CD4-positive, alpha-beta T cell (primary cell): Measurements from ENCODE around the gene DGAT2L6. TPM values are rescaled to one million over a fixed set of nuclear protein-coding genes. Genes with fewer than 3 reads are reported as not detected.
"Not testable (repeated sequence)": the region's sequence is repeated elsewhere in the genome, so short reads cannot be mapped to it uniquely, and the experiment has no call there.

ENCODE experiments used
- ATAC-seq: fragments of 200-7000 bp; cut with Tn5 transposase; one replicate; pipeline ENCODE4 v1.10.0; 2022; ENCODE audit warnings: mild to moderate bottlenecking; ENCODE audit not compliant: poor library complexity
- CTCF ChIA-PET: fragments of 350-600 bp; sonication (Branson Sonifier 250); formaldehyde crosslinking; loops from one replicate; lab custom pipeline; 2021; ENCODE audit warnings: antibody characterized with exemption, inconsistent platforms; lab: Charles Lee
- POLR2A ChIA-PET: fragments of 350-600 bp; sonication (Branson Sonifier 250); formaldehyde crosslinking; loops from one replicate; lab custom pipeline; 2021; ENCODE audit warnings: antibody characterized with exemption, inconsistent platforms; lab: Charles Lee
- DNase-seq, 14 experiments: peaks; one replicate each; pipeline ENCODE4 v3.0.0-alpha.2; 2013 to 2020; ENCODE audit warnings: mixed read lengths in 2 of 14
- H3K27ac ChIP-seq, 2 donors: one replicate each; pipeline versions ENCODE4 v1.5.1 to v1.7.0; 2013; ENCODE audit warnings: low read length in 2 of 2, low read depth in 1 of 2, mild to moderate bottlenecking in 1 of 2
- H3K27me3 ChIP-seq, 2 experiments: 1 replicate in 1 of 2; 2 replicates in 1 of 2; pipeline versions ENCODE4 v1.6.1 to v1.7.0; 2013; ENCODE audit warnings: low read length in 2 of 2, control low read depth in 1 of 2, mild to moderate bottlenecking in 1 of 2, moderate library complexity in 1 of 2; ENCODE audit not compliant: insufficient read depth in 2 of 2, control insufficient read depth in 1 of 2
- H3K36me3 ChIP-seq: one replicate; pipeline ENCODE4 v1.6.1; 2013; ENCODE audit warnings: low read length, control low read depth; ENCODE audit not compliant: insufficient read depth
- H3K4me1 ChIP-seq: one replicate; pipeline ENCODE4 v1.6.1; 2013; ENCODE audit warnings: low read length, control low read depth; ENCODE audit not compliant: insufficient read depth
- H3K4me3 ChIP-seq: one replicate; pipeline ENCODE4 v1.5.1; 2013; ENCODE audit warnings: mild to moderate bottlenecking, low read length, moderate library complexity
- H3K9me3 ChIP-seq, 2 experiments: 1 replicate in 1 of 2; 2 replicates in 1 of 2; pipeline versions ENCODE4 v1.6.1 to v1.7.0; 2013; ENCODE audit warnings: low read length in 2 of 2, mild to moderate bottlenecking in 2 of 2, control low read depth in 1 of 2, moderate library complexity in 1 of 2; ENCODE audit not compliant: control insufficient read depth in 1 of 2, insufficient read depth in 1 of 2
- H3K27ac Mint-ChIP-seq: one replicate; pipeline ENCODE4 v1.8.0; 2020; ENCODE audit warnings: mixed read lengths
- H3K27me3 Mint-ChIP-seq: one replicate; pipeline ENCODE4 v1.8.0; 2021; ENCODE audit warnings: mixed read lengths
- H3K36me3 Mint-ChIP-seq: one replicate; pipeline ENCODE4 v1.8.0; 2021; ENCODE audit warnings: low read depth, mixed read lengths
- H3K4me1 Mint-ChIP-seq: one replicate; pipeline ENCODE4 v1.8.0; 2021; ENCODE audit warnings: low read depth, mixed read lengths
- H3K4me3 Mint-ChIP-seq: one replicate; pipeline ENCODE4 v1.8.0; 2020; ENCODE audit warnings: mild to moderate bottlenecking, mixed read lengths
- H3K9me3 Mint-ChIP-seq: one replicate; pipeline ENCODE4 v1.8.0; 2020; ENCODE audit warnings: mixed read lengths
- intact Hi-C, 2 experiments: fragments of 100-400 bp; cut with DNase I in 1 of 2; cut with micrococcal nuclease in 1 of 2; formaldehyde crosslinking; loops; one replicate each; pipeline versions ENCODE4 v1.15.1 to v1.9.0; 2023 to 2025; cut with DNase I, micrococcal nuclease
- total RNA-seq, 174 experiments: library from RNA in 2 of 174; stranded (reverse) in 2 of 174; gene quantifications; one replicate each; pipeline ENCODE4 v1.2.3 and lab custom pipeline; 2021 to 2026
- TF ChIP-seq, protein P1 (sequence below): fragments of 200-600 bp; IDR thresholded peaks from one replicate; pipeline ENCODE4 v1.8.0; 2022; ENCODE audit warnings: antibody characterized with exemption, mild to moderate bottlenecking

The DGAT2L6 gene
- total RNA-seq, 2 experiments from 2014 or later: not detected

DNA sequence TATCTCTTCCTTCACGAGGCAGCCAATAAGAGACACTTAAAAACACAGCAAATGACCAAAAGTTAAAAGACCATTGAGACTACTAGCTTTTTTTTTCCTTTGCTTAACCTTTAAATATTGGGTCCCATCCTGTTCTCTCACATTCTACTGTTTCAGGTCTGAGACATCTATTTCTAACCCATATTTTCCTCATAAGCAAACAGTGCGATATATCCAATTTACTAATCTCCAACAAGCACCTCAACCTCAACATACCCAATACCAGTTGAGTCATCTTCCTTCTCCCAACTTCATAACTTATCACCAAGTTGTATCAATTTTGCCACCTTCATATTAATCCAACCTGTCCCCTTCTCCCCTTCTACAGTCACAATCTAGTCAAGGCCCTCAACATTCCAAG, 64.2 kb downstream of the DGAT2L6 start:
- intact Hi-C loops: no loop called here
- DNase-seq: no peak
- no peaks in the 10 kb centered on the region for H3K27me3 Mint-ChIP-seq
- ChIA-PET POLR2A (interaction anchor here (0.6 kb wide), 1 partner anchor 227 kb away, joined by 4 read pairs; no protein-coding TSS in a partner anchor), CTCF (no interaction called here)
- Histone ChIP-seq H3K27ac (no peak overlapping the region), H3K4me1 (no peaks in the 10 kb centered on the region), H3K9me3 (no peaks in the 10 kb centered on the region), H3K36me3 (no peaks in the 10 kb centered on the region), H3K27me3 (no peaks in the 10 kb centered on the region), H3K4me3 (no peak overlapping the region)
- H3K9me3 Mint-ChIP-seq: no peaks in the 10 kb centered on the region
- no peak overlapping the region for H3K27ac Mint-ChIP-seq
- no peak overlapping the region for H3K4me3 Mint-ChIP-seq
- ATAC-seq: no peak
- H3K4me1 Mint-ChIP-seq: no peaks in the 10 kb centered on the region
- H3K36me3 Mint-ChIP-seq: no peaks in the 10 kb centered on the region
- TF ChIP-seq, protein P1, sequence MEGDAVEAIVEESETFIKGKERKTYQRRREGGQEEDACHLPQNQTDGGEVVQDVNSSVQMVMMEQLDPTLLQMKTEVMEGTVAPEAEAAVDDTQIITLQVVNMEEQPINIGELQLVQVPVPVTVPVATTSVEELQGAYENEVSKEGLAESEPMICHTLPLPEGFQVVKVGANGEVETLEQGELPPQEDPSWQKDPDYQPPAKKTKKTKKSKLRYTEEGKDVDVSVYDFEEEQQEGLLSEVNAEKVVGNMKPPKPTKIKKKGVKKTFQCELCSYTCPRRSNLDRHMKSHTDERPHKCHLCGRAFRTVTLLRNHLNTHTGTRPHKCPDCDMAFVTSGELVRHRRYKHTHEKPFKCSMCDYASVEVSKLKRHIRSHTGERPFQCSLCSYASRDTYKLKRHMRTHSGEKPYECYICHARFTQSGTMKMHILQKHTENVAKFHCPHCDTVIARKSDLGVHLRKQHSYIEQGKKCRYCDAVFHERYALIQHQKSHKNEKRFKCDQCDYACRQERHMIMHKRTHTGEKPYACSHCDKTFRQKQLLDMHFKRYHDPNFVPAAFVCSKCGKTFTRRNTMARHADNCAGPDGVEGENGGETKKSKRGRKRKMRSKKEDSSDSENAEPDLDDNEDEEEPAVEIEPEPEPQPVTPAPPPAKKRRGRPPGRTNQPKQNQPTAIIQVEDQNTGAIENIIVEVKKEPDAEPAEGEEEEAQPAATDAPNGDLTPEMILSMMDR: no peak

DNA sequence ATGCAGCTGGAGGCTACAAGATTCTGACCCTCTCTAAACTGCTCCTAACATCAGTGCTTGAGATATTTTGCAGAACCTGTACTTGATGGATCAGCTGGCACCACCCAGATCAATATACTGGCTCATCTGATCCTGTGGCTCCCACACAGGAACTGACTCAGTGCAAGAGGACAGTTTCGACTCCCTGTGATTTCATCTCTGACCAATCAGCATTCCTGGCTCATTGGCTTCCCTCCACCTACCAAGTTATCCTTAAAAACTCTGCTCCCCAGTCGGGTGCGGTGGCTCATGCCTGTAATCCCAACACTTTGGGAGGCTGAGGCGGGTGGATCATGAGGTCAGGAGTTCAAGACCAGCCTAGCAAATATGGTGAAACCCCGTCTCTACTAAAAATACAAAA, 66.3 kb downstream of the DGAT2L6 start:
- H3K4me3 Mint-ChIP-seq, H3K4me3 ChIP-seq, H3K9me3 Mint-ChIP-seq, intact Hi-C loops, H3K9me3 ChIP-seq, H3K27ac ChIP-seq, H3K4me1 Mint-ChIP-seq, H3K4me1 ChIP-seq, H3K27me3 Mint-ChIP-seq, POLR2A ChIA-PET, H3K27me3 ChIP-seq, CTCF ChIA-PET, DNase-seq, H3K36me3 Mint-ChIP-seq, H3K27ac Mint-ChIP-seq, H3K36me3 ChIP-seq, ATAC-seq: not testable (repeated sequence)

DNA sequence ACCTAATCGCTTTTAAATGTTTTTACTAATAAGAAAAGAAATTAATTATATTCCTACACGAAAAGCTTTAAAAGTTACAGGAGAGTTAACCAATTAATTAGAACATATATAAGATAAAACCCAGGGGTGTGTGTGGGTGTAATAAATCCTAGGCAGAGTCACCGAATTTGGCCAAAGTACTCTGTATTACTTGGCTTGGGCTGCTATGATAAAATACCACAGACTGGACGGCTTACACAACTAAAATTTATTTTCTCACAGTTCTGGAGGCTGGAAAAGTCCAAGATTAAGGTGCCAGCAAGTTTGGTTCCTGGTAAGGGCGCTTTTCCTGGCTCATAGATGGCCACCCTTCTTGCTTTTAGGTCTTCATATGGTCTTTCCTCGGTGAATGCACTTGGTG, 67.6 kb downstream of the DGAT2L6 start:
- H3K4me1 ChIP-seq: no peaks in the 10 kb centered on the region
- H3K36me3 ChIP-seq: no peaks in the 10 kb centered on the region
- no peaks in the 10 kb centered on the region for H3K27me3 ChIP-seq
- Mint-ChIP-seq H3K9me3 (no peaks in the 10 kb centered on the region), H3K4me3 (no peak overlapping the region), H3K27me3 (no peaks in the 10 kb centered on the region), H3K27ac (no peak overlapping the region), H3K36me3 (no peaks in the 10 kb centered on the region), H3K4me1 (no peaks in the 10 kb centered on the region)
- H3K9me3 ChIP-seq: no peaks in the 10 kb centered on the region
- intact Hi-C loops: no loop called here
- ATAC-seq (no peak), DNase-seq (no peak)
- H3K4me3 ChIP-seq: no peak overlapping the region
- CTCF ChIA-PET: no interaction called here
- H3K27ac ChIP-seq: no peak overlapping the region
- POLR2A ChIA-PET: no interaction called here
- TF ChIP-seq, protein P1: no peak

DNA sequence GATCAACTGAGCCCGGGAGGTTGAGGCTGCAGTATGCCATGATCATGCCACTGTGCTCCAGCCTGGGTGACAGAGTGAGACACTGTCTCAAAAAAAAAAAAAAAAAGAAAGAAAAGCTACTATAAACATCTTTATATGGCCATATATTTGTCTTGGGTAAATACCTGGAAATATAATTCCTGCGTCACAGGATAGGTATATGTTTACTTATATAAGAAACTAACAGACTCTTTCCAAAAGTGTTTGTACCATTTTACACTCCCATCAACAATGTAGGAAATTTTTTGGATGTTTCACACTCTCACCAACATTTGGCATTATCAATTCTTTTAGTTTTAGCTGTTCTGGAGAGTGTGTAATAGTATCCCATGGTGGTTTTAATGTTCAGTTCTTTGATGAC, 70.0 kb downstream of the DGAT2L6 start:
- H3K9me3 Mint-ChIP-seq: no peaks in the 10 kb centered on the region
- intact Hi-C loops: no loop called here

More for the DNA sequence above, 70.0 kb downstream of the DGAT2L6 start:
- Histone ChIP-seq H3K27ac (no peak overlapping the region), H3K27me3 (no peaks in the 10 kb centered on the region), H3K9me3 (no peaks in the 10 kb centered on the region), H3K36me3 (no peaks in the 10 kb centered on the region), H3K4me1 (no peaks in the 10 kb centered on the region), H3K4me3 (no peak overlapping the region)
- no peak overlapping the region for H3K4me3 Mint-ChIP-seq
- CTCF ChIA-PET: interaction anchor here (0.6 to 0.7 kb wide), 2 partner anchors 47 to 128 kb away, joined by 3 read pairs; no protein-coding TSS in a partner anchor
- H3K27me3 Mint-ChIP-seq: no peaks in the 10 kb centered on the region
- TF ChIP-seq, protein P1: no peak
- ATAC-seq (no peak), DNase-seq (no peak)
- H3K36me3 Mint-ChIP-seq: no peaks in the 10 kb centered on the region
- POLR2A ChIA-PET: no interaction called here
- no peak overlapping the region for H3K27ac Mint-ChIP-seq
- H3K4me1 Mint-ChIP-seq: no peaks in the 10 kb centered on the region
